GM19468 (cell line): ENCODE data around the gene EXD3.

Experiments used
- ATAC-seq: cut with Tn5 transposase; IDR thresholded peaks from one replicate; pipeline ENCODE4 v1.9.1; 2021; ENCODE audit warnings: mild to moderate bottlenecking, moderate library complexity, moderate number of reproducible peaks; ENCODE audit not compliant: unreplicated experiment; ENCODE audit errors: extremely low read depth

Gene EXD3

DNA sequence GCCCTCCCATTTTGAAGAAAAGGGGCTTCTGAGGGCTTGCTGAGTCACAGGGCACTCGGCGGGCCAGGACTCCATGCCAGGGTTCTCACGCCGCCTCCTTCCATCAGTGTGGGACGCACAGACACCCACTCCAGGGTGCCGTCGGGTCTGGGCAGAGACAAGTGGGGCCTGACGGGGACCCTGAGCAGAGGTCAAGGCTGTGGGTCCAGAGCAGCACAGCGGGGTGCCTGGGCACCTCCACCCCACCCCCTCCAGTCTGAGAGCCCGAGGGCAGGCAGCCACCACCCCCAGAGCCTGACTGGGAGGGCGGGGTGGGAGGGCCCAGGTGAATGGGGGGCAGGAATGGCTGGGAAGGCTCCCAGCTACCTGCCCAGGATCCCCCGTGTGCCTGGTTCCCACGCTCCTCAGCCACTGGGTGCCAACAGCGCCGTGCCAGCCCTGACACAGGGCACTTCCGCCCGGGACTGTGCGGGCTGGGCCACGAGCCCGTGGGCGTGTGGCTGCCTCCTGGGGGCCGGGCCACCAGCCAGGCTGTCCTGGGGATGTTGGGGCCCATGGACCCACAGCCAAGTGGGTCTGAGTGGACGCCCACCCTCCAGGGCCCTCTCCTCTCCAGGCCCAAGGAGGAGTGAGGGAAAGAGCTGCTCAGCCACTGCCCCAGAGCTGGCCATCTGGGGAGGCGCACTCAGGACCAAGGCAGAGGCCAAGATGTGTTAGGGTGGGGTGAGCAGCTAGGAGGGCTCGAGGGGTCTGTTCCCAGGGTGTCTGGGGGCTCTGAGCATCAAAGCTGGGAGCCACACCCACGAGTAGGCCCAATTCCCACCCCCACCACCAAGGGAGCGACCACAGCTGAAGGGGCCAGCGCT is 110.7 kb downstream of the EXD3 start:
- ATAC-seq: no peak

DNA sequence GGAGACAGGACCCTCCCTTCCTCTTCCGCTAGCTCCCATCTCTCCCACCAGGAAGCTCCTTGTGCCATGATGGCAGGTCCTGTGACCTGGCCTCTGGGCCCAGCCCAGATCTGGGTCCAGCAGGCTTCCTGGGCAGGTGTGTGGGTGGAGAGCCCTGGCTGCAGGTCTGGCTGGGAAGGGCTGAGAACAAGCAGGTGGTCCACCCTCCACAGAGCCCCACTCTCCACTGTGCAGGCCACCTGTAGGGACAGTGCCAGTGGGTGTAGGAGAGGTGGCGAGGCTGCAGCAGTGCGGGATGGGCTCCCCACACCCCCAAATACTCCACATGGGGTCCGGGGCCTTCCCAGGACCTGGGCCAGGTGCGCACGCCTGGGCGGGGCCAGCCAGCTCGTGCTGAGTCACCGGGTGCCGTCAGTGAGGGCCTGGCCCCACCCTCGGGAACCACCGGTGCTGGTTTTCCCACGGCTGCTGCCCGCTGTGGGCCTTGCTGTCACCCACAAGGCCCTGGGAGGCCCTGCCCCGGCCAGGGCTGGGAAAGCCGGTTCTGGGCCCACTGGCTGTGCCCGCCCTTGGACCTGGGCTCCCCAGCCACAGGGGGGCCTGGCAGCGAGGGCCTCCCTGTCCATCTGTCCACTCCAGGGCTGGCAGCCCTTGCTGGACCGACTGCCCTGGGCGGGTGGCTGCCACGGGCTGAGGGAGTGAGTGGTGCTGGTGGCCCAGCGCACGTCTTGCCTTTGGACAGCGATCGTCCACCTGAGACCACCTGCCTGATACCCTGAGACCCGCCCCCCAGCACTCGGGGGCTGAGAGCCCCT is 111.6 kb downstream of the EXD3 start:
- no peak for ATAC-seq

DNA sequence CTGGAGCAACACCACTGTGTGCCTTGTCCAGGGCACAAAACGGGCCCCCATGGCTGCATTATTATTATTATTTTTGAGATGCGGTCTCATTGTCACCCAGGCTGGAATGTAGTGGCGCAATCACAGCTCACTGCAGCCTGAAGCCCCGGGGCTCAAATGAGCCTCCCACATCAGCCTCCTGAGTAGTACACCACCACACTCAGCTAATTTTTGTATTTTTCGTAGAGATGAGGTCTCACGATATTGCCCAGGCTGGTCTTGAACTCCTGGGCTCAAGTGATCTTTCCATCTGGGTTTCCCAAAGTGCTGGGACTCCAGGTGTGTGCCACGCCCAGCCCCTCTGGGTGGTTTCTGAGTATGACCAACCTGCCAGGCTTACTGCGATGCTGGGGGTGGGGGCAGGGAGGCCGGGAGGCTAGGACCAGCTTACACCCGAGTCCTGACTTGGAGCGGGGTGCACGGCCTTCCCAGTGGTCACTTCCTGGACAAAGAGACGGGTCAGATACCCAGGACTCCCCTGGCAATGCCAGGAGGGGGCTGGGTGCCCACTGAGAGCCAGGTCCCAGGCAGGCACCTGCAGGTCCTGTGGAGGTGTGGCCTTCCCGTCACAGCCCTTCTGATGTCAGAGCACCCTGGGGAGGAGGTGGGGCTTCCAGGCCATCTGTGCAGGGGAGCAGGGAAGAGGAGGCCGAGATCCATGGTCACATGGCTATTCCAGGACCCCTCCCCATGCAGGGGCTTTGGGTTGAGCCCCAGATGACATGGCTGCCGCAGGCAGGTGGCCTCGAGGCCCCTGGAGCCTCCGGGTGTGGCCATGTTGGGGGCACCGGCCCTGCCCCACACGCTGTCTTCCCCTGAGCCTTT is 112.5 kb downstream of the EXD3 start:
- ATAC-seq: no peak

DNA sequence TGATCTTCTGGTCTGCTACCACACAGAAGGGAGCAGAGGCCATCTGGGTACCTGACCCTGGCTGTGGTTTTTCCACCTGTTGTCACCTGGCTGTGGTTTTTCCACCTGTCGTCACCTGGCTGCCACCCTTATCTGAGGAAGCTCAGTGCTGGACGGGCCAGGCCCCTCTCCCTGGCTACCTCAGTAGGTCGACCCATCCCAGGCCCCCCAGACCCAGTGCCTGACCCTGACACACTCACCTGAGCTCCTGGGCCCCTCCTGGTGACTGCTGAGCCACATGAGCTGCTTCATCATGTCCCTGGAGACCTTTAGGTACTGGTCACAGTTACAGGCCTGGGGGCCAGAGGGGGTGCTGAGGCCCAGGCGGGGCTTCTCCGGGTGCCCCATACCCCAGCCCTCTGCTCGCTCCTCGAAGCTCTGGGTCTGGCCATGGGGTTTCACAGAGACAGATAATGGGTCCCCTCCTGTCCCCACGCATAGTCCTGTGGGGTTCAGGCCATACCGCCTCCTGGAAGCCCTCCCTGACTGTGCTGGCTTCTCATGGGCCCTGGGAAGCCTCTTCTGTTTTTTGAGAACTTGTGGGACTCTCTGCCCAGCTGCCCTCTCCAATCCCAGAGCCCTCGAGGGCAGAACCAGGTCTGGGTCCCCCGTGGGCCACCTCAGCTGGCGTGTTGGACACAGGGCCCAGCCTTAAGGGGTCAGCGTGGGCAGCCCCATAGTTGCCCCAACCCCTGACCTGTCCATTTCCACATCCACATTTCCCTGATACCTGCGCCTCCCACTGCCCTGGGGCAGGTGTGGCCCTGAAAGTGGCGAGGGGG is 113.4 kb downstream of the EXD3 start:
- no peak for ATAC-seq

DNA sequence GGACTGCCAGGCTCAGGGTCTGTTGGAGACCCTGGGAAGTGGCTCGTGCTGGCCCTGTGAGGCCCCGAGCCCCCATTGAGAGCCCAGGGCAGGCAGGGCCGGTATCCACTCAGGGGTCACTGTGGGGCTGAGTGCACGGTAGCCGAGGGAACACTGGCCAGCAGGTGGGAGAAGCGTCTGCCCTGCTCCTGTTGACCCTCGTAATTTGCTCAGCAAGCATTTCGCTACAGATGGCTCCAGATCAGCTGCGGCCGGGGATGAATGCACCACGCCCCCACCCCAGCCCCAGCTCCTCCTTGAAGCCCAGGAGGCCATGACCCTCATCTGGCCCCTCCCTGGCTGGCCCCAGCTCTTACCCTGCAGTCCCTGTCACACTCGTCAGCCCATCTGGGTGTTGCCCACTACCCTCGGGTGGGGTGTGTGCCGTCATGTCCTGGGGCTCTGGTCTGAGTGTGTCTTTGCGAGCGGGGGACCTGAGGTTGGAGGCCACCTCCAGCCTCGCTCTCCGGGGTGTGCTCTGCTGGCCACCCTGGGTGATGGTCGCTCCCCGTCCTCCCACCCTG is 114.8 kb downstream of the EXD3 start:
- ATAC-seq: no peak

DNA sequence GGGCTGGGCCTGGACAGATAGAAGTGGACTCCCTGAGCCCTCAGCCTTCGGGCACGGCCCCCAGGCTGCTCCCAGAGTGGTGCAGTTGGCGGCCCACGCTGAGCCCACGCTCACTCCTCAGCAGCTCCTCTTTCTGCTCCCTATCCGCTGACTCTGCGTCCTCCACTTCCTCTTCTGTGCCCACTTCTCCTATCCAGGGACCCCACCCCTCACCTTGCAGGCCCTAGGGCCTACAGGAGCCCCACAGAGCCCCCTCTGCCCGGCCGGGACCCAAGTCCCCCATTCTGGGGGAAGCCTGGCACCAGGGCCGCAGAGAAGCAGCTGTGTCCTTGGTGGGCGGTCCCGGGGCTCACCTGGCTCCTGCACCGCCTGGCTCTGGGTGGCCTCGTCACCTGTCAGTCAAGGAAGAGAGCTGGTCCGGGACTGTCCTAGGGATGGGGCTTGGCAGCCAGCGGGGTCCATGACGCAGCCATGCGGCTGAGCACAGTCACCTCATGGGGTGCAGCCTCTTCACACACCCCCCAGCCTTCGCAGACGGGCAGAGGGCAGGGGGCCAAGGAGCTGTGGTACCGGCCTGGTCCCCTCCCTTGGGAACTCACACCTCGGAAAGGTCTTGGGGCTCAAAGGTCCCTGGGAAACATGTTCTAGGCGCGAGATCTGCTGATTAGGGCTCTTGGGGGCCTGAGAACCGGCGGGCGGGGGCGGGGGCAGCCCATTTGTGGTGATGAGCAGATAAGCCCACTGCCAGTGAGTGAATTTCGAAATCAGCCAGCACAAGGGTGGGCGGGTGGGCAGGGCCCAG is 115.5 kb downstream of the EXD3 start:
- ATAC-seq: no peak

DNA sequence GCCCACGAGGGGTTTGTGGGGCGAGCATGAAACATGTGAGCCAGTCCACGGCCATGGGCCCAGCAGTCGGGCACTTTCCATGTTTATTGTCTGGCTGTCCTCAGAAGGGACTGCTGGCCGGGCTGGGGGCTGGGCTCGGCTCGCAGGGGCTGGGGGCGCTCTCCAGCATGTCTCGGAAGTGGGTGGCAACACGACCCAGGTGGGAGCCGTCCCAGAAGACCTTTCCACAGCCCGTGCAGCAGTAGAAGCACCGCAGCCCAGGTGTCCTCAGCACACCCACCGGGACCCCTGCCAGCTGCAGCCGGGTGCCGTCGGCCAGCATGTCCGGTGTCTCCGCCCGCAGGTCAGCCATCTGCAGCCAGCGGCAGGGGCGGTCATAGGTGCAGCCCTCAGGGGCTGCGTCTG is 116.1 kb downstream of the EXD3 start:
- no peak for ATAC-seq

DNA sequence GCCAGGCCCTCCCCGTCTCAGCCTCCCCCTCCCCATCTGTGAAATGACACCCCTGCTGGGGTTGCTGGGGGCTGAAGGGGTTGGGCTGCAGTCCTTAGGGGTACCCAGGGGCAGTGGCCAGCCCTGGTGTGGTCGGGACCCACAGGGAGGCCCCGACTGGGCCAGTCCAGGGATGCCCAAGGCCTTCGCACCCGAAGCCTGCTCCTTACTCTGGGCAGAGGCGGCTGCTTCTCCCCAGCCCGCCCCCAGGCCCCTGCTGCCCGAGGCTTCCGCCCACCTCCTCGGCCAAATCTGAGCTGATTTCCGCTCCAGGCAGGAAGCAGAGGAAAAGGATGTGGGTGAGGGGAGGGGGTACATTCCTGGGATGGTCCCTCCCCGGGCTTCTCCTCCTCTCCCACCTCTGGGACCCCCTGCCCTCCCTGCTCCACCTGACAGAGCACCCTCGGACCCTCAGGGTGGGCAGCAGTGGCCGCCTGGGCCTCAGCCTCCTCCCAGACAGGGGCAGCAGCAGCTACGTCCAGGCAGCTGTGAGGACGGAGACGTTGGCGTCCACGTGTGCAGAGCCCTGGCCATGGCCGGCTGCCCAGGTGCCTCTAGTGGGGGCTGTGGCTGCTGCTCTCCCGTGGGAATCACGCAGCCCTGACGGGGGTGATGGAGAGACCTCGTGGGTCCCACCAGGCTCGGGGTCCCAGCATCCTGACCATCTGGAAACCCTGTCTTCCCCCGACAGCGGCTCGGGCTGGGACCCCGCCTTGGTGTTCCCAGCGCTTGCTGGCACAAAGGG is 116.7 kb downstream of the EXD3 start:
- no peak for ATAC-seq

DNA sequence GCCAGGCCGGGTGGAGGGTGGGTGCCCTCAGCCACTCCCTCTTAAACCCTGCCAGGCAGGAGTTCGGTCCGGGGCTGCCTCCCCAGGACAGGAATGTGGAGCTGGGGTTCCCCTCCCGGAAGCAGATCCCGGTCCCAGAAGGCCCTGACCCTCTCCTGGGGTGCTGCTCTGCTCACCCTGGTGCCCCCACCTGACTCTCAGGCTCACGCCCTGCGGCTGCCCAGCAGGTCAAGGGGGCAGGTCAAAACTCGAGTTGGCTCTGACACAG is 117.2 kb downstream of the EXD3 start:
- no peak for ATAC-seq

DNA sequence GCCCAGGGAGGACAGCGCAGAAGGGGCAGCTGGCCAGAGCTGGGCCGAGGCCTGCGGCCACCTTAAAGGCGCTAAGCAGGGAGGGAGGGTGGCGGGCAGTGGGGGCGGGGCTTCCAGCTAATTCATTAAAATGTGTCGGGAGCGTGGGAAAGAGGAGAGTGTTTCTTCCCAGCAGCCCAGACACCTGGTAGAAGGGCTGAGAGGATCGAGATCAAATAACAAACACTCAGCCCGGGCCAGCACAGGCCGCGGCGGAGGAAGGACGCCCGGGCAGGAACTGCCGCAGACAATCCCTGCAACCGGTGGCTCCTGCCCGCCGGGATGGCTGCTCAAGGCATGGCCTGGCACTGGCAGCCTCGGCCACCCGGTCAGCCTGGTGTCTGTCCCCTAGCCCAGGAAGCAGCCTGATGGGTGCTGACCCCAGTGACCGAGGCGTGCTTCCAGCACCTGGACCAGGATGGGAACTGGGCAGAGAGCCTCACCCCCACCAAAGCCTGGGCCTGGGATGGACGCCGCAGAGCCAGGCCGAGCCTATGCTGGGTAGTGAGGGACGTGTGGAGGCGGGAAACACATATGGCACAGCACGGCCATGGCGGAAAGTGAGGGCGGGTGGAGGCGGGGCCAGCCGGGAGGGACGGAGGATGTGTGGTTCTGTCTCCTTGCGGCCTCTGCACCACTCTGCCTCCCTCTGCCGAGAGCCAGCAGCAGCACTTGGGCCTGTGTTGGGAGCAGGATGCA is 117.7 kb downstream of the EXD3 start:
- no peak for ATAC-seq

DNA sequence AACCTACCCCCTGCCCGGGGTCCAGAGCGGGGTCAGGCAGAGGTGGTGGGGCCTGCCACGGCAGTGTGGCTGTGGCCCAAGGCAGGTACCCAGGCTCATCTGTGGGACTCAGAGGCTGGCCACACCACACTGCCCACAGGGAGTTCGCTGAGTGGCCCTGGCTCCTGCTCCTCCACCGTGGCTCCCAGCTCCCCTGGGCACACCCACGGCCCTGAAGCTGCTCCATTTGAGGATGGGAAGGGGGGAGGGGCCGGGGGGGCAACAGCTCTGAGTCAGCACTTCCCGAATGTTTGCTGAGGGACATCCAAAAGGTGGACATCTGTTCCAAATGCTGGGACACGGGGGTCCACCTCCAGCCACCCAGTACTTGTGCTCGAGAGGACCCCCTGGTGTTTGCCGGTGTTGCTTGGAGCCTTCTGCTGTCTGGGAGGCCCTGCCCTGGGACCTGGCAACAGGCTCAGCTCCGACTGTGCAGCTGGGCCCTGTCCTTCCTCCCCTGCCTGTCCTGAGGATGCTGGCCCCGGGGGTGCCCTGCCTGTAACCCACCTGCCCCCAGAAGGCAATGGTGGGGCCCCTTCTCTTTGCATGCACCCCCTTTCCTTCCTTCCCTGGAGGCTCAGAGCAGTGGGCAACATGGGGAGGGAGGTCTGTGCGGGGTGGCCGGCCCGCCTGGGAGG is 118.4 kb downstream of the EXD3 start:
- no peak for ATAC-seq

DNA sequence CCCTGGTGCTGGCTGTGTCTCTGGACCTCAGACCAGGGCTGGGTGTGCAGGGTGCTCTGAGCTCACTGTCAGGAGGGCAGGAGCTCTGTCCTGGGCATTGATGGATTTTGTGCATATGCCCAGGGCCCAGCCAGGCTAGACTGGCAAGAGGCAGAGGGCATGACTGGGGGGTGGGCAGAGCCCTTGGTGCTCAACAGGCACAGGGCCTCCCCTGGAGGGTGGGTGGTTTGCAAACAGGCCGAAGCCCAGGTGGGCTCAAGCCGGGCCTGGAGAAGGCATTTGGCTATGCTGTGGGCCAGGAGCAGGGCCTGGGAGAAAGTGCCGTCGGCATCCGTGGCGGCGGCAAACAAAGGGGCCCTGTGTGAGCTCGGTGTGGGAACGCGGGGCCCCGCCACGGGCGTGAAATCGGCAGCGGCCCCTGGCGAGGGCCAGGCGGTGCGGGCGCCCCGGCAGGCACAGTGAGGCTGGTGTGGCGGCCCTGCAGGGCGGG is 119.0 kb downstream of the EXD3 start:
- no peak for ATAC-seq

DNA sequence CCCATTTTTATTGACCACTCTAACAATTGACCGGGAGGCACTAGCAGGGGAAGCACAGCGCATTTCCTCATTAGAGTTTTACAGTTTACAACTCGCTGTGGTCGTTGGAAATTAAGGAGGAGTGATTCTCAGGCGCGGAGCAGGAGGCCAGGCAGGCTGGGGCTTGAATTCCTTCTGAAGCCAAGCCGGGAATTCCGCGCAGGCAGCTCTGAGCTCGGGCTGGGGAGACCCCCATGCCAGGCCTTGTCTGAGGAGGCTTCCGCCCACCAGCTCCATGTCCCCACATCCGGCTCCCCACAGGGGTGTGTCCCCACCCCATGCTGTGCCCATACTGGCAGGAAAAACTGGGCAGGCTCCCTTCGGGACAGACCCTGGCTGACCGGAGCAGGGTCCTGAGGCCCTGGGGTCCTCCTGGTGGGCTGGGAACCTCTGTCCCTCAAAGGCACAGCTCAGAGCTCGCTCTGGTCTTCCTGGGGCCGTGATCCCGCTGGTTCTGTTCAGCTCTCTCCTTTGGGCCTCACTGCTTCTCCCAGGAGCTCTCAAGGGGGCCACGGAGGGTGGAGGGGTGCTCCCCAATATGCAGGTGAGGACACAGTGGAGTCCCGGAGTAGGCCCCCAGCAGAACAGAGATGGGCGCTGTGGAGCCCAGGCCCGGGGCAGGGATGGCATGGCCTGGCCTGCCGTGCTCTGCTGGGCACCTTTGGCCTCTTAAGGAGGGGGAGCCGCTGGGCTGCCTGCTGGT is 119.6 kb downstream of the EXD3 start:
- no peak for ATAC-seq

DNA sequence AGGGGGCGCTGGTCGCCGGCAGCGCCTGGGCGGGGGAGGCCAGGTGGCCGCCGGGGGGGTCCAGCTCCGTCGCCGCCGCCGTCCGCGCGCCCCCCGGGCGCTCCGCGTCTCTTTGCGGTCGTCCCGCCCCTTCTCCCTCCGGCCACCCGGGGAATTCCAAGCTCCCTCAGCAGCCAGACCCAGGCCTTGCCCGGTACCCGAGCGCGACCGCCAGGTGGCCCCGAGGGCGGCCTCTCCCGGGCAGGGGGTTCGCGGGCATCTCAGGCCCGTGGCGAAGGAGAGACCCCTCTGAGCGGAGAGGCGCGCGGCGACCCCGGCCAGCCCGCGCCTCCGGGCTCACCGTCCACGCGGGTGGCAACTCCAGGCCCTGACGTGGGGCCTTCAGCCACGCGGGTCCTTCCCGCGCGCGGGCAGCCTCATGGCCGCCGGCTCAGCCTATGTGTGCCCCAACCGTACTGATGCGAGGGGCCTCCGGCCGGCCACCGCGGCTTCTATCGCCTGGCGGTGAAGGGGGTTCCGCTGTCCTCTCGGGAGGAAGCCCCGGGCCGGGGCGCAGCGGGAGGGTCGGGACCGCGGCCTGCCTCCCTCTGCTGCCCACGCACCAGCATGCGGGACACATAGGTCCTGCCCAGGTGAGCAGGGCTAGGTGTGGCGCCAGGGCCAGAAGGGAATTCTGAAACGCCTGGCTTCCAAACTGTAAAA is 120.4 kb downstream of the EXD3 start:
- ATAC-seq: peak; percentile 35

DNA sequence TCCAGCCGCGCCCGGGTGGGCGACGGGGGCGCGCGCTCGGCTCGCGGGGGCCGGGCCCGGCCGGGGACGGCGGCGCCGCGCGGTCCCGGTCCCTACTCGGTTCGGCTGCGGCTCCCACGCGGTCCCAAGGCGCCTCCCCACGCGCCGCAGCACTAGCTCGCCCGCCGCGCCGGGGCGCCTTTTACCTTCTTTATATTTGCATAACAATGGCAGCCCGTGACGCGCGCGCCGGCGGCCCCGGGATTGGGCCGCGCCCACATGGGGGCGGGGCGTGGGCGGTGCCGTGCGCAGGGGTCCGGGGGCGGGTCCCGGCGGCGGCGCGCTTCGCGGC is 120.9 kb downstream of the EXD3 start, which contains the start of gene NRARP:
TSS of gene NRARP (minus strand) at position 154 of the 331 bp plus-strand sequence. CDS start 343 bp downstream, outside the sequence.
- ATAC-seq: peak; percentile 44
